GM19372 (cell line): Measurements from ENCODE around the gene SLC5A10.
"Not testable (repeated sequence)": the region's sequence is repeated elsewhere in the genome, so short reads cannot be mapped to it uniquely, and the experiment has no call there.

Experiments
- ATAC-seq: cut with Tn5 transposase; IDR thresholded peaks from one replicate; pipeline ENCODE4 v1.9.1; 2021; ENCODE audit warnings: mild to moderate bottlenecking, low read depth, moderate library complexity; ENCODE audit not compliant: unreplicated experiment

SLC5A10 gene

GRCh38 chr17:18946536-18946935 is 5.4 kb upstream of the SLC5A10 start:
- ATAC-seq: no peak

DNA sequence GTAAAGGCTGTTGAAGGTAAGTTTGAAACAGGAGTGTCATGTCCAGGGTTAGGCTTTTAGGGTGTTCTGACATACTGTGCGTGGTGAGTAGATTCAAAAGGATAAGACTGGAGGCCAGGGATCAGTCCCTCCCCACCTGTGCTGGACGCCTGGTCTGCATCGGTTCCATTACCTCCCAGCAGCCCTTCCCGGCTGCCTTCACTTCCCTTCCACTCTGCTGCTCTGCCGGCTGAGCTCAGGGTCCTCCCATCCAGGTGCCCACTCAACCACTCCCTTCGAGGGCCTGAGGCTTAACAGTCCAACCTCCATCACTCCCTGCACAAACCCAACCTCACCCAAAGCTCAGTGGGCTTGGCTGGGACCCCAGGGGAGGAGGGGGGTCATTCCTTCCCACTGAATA is 4.1 kb upstream of the SLC5A10 start:
- no peak for ATAC-seq

DNA sequence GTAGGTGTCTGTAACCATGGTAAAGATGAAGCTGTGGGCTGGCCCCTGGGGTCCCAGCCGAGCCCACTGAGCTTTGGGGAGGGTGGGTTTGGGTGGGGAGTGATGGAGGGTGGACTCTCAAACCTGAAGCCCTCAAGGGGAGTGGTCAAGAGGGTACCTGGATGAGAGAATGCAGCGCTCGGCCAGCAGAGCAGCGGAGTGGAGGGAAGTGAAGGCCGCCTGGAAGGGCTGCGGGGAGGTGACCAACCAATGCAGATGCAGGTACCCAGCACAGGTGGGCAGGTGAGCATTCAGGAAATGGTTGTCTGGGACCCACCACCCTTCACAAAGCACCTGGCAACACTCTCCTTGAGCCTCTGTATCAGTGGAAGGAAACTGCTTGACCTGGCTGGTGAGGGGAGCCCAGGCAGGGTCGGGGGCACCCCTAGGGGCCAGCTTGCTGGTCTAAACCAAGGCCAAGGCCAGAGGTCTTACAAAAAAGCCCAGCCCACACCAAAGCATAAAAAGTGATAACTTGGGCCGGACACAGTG is 3.4 kb upstream of the SLC5A10 start:
- no peak for ATAC-seq

- ATAC-seq: no peak
Observed at GRCh38 chr17:18949566-18949965, 2.4 kb upstream of the SLC5A10 start.

DNA sequence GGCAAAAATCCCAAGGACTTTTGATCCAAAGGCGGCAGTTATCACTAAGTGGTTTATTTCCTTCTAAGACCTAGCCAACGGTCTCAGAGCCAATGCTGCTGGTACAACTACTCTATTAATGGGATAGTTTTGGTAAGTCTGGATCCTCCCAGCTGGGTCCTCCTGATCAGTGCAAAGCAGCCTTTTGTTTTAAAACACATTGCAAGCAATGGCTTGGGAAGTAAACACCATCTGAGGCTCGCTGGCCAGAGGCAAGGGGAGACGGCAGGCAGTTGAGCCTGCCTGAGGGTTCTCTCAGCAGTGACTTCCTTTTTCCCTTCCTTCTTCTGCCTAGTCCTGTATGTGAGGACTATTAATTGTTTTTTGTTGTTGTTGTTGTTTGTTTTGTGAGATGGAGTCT is 1.6 kb upstream of the SLC5A10 start:
- no peak for ATAC-seq

GRCh38 chr17:18950944-18951905 is 740 bp upstream of the SLC5A10 start:
- no peak for ATAC-seq

- no peak for ATAC-seq
Observed at GRCh38 chr17:18953231-18953728, 1.3 kb downstream of the SLC5A10 start.

DNA sequence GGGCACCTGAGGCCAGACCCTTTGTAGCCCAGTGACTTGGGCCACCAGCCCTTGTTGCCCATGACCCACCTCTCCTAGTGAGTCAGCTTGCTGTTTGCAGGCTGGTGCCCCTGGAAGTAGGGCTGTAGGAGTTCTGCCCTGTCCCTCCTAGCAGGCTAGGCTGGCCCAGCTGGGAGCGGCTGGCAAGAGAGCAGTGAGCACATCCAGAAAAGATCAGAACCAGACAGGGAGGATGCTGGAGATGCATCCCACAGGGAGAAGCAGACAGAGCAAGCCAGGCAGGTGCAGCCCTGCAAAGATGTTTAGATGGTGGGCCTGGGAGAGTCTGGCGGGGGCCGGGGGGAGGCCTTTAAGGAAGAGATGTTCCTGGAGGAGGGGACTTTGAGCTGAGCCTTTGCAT is 2.4 kb downstream of the SLC5A10 start:
- ATAC-seq: no peak

GRCh38 chr17:18955009-18955408 is 3.0 kb downstream of the SLC5A10 start:
- ATAC-seq: no peak

DNA sequence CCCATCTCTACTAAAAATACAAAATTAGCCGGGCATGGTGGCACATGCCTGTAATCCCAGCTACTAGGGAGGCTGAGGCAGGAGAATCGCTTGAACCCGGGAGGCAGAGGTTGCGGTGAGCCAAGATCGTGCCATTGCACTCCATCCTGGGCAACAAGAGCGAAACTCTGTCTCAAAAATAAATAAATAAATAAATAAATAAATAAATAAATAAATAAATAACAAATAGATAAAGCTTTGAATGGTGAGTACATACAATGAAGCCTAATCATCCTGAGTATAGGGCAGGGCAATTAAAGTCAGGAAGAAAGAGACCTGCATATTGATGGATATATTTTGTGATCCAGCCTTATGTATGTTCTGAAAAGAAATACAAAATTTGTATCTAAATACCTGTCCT is 4.1 kb downstream of the SLC5A10 start:
- not testable (repeated sequence) for ATAC-seq

DNA sequence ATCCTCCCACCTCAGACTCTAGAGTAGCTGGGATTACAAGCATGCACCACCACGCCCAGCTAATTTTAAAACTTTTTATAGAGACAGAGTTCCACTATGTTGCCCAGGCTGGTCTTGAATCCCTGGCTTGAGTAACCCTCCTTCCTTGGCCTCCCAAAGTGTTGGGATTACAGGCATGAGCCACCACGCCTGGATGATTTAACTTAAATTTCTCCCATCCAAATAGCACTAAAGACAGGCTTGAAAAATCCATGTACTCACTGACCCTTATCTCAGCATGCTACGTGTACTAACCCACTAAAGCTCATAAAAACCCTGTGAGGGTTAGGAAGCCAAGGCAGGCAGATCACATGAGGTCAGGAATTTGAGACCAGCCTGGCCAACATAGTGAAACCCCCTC is 4.6 kb downstream of the SLC5A10 start:
- no peak for ATAC-seq

GRCh38 chr17:18957831-18958230 is 5.9 kb downstream of the SLC5A10 start:
- ATAC-seq: no peak

GRCh38 chr17:18958611-18959010 is 6.6 kb downstream of the SLC5A10 start:
- no peak for ATAC-seq

DNA sequence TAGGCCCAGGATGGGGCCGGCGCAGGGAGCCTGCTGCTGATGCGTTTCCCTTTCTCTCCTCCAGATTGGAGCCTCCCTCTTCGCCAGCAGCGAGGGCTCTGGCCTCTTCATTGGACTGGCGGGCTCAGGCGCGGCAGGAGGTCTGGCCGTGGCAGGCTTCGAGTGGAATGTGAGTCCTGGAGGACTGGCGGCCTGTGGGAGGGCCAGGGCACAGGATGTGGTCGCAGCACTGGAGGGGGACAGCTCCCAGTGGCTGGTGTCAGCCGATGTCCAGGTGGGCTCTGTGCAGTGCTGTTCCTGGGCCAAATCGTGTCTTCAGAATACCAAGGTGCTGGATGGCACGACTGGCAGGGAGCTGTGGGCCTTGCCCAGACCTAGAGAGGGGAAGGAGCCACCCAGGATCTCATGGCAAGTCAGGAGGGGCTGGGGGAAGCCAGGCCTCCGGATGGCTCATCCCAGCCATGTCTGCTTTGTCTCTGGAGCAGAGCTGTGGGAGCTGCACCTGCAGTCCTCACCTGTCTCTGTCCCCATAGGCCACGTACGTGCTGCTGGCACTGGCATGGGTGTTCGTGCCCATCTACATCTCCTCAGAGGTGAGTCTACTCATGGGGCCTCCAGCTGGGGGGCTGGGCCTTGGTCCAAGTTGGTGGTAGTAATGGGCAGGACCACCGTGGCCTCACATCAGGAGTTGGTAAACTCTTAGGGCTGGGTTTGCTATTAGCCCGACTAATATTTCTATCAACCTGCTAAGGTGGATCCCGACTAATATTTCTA is 7.3 kb downstream of the SLC5A10 start:
- ATAC-seq: no peak

DNA sequence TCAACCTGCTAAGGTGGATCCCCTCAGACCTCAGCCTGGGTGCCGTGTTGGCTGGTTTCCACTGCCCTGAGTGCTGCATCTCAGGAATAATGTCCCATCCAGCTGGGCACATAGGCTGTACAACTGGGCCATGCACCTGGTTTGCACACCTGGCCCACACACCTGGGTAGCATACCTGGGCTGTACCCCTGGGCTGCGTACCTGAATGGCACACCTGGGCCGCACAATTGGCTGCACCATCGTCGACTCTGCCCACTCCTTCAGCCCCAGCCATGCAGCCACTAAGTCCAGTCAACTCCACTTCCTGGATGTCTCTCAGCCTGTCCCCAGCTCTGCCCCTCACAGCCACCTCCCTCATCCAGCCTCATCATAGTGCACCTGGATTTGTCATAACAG is 7.9 kb downstream of the SLC5A10 start:
- ATAC-seq: no peak

DNA sequence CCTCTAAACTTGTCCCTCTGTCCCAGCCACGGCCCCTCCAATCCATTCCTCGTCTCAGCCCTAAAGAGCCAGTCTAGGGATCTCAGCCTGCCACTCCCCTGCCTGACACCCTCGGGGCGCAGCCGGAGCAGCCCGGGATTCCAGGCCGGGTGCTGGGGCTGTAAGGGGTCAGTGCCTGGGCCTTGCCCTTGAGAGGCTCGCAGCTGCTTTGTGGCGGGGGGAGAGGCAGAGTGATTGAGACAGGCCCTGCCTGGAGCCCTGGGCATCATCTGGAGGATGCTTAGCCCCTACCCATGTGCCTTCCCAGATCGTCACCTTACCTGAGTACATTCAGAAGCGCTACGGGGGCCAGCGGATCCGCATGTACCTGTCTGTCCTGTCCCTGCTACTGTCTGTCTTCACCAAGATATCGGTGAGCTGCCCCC is 8.3 kb downstream of the SLC5A10 start:
- ATAC-seq: no peak

GRCh38 chr17:18960803-18961511 is 9.0 kb downstream of the SLC5A10 start:
- ATAC-seq: no peak

- no peak for ATAC-seq
Observed at GRCh38 chr17:18961634-18962493, 9.9 kb downstream of the SLC5A10 start.

DNA sequence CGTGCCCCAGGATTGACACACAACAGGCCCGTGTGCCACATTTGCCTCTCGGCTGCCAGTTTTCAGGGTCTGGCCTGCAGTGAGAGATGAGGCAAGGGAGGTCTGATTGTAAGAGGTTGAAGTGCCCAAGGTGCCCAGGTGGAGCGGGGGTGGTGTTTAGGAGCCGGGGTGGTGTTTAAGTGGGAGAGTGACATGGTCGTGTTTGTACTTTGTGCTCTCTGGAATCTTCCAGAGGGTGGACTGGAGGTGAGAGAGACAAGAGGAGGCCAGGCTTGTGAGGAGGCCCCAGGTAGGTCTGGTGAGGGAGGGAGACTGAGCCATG is 10.5 kb downstream of the SLC5A10 start:
- ATAC-seq: no peak
